Measurements from ENCODE around the gene STK40.

DNA sequence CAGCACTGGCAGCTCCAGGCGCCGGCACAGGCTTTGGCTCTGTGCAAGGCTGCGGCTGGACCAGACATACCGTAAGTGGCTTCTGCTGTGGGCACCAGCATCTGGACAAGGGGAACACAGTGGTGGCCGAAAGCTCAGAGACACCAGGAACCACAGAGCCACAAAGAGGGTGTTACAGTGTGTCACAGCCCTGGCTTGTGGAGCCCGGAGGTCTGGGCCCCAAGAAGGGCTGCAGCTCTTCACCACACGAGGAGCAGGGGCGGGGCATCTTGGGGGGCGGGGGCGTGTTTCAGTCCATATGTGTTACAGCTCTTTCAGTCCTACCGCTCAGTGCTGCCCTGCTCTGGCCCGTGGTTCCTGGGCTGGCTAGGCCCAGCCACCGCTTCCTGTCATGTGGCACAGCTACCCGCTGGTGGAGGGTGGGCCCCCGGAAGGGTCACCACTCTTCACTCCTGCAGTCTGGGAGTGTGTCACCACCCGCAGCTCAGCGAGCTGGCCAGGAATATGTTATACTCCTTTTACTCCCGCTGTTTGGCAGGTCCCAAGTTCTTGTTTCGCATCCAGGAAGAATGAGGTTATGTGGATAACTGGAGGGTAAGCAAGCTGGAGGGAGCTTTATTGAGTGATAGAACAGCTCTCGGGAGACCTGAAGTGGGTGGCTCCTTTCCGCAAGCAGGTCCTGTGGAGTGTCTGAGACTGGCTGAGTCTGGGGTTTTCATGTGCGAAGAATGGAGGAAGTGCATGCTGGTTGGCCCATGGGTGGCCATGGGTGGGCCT lies 15.3 kb upstream of the STK40 start:
- TF ChIP-seq, protein P1, sequence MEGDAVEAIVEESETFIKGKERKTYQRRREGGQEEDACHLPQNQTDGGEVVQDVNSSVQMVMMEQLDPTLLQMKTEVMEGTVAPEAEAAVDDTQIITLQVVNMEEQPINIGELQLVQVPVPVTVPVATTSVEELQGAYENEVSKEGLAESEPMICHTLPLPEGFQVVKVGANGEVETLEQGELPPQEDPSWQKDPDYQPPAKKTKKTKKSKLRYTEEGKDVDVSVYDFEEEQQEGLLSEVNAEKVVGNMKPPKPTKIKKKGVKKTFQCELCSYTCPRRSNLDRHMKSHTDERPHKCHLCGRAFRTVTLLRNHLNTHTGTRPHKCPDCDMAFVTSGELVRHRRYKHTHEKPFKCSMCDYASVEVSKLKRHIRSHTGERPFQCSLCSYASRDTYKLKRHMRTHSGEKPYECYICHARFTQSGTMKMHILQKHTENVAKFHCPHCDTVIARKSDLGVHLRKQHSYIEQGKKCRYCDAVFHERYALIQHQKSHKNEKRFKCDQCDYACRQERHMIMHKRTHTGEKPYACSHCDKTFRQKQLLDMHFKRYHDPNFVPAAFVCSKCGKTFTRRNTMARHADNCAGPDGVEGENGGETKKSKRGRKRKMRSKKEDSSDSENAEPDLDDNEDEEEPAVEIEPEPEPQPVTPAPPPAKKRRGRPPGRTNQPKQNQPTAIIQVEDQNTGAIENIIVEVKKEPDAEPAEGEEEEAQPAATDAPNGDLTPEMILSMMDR (IDR thresholded peaks at IDR 0.05): no peak
- TF ChIP-seq EP300 (IDR thresholded peaks at IDR 0.05): no peak
